Measurements from ENCODE around the gene DCXR. TPM values are rescaled to one million over a fixed set of nuclear protein-coding genes. Genes with fewer than 3 reads are reported as not detected.

DCXR gene
- total and polyA plus RNA-seq, 2 of the 13 experiments (the other 11 are each of a cell fraction or from before 2014, with no cell fraction given) = 287 to 311 TPM

DNA sequence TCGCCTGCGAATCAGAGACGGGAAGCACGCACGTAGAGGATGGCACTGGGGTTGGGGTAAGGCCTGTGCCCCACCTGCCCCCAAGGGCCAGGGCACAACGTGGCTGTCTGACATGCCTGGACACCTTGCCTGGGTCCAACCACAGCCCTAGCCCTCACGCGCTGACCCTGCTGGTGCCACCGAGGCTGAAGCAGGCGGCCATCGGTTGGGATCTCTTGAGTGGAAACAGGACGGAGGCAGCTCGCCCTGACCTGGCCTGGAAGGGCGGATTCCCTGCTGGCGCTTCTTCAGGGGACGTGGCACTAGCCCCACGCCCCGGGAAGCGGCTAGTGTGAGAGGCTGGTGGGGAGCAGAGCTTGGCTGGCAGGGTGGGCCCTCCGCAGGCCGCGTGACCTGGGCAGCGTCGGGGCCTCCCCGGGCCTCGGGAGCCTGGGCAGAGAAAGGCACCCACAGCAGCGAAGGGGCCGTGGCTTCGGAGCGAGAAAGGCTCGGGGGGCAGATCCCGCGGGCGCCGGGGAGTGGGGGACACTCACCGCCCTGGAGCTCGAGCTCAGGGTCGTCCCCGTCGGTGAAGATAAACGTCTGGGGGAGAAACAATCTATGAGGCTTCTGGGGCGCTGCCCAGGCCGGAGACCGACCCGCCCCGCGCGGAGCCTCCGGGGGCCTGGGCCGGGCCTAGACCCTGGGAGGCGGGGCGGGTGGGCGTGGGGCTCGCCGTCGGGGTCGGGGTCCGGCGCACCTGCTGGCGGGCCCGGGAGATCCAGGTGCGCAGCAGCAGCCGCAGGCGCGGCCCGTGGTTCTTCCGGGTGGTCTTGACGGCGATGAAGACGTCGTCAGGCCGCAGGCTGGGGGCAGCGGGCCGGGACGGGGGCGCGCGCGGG, 13.5 kb upstream of the DCXR start:
- Histone ChIP-seq H3K36me3 (replicated peaks in 1 of 2; ENCODE audit: control insufficient read depth in 1 of 2, insufficient read depth in 2 of 2, low read length in 2 of 2) (peaks cover 19 to 48% of the 10 kb centered on the region in 2 experiments), H3K9ac (ENCODE audit: insufficient read depth, low read depth, low read length) (peak overlapping the region; percentile 88), H3K27me3 (ENCODE audit: control insufficient read depth in 1 of 2, insufficient read depth in 2 of 2, low read length in 2 of 2) (no peaks in the 10 kb centered on the region; a peak in 2 of 5 replicates), H3K9me3 (ENCODE audit: low read length) (no peaks in the 10 kb centered on the region), H3K4me3 (replicated peaks in 1 of 3; ENCODE audit: insufficient read depth in 1 of 3, low read depth in 2 of 3, low read length in 3 of 3) (peak overlapping the region; percentile 76 to 99 (median 95)), H4K20me1 (ENCODE audit: insufficient read depth, low read length) (no peaks in the 10 kb centered on the region; the same call in 1 of the 2 replicates), H3K27ac (ENCODE audit: extremely low read length, insufficient read depth, low read length) (peak overlapping the region; percentile 71), H3K4me2 (ENCODE audit: low read depth, low read length) (peak overlapping the region; percentile 100), H2AFZ (ENCODE audit: low read length) (no peak overlapping the region), H3K79me2 (ENCODE audit: insufficient read depth, low read length) (peaks cover 37% of the 10 kb centered on the region), H3K4me1 (ENCODE audit: insufficient read depth, low read length) (peaks cover 42% of the 10 kb centered on the region)
- in situ Hi-C loops (cut with HindIII; ENCODE audit: extremely low pct_ligation_motif_present, low pct_unique_long_range_greater_than_20kb) (no loop called here), intact Hi-C loops (cut with micrococcal nuclease; ENCODE audit: unreplicated experiment) (loop anchor here (1.0 to 5.0 kb wide), 2 partner anchors 14 to 46 kb away; partner anchors contain the start of genes DCXR and FASN)
- BruUV-seq (replicated peaks) = no TSS peak
- 25% methylated on average over 25 of the region's 79 CpGs for WGBS (ENCODE audit: low lambda C conversion rate)
- ATAC-seq (peak; percentile 23), FAIRE-seq (no peak), DNase-seq (ENCODE audit: low spot score) (no peak)
- ChIA-PET CTCF (ENCODE audit: low intra/inter-chr PET ratio, low total read pairs) (interaction anchor here (0.6 kb wide), 1 partner anchor 14 kb away, joined by 3 read pairs; the partner anchor contains the start of gene DCXR), POLR2A (interaction anchor here (1.0 to 3.4 kb wide), 6 partner anchors 7 to 179 kb away, joined by 3 to 33 read pairs (median 4); partner anchors contain the start of genes CENPX, DCXR, DUS1L and LRRC45)
- TF ChIP-seq ZNF30 (CRISPR knock-in tag; IDR thresholded peaks at IDR 0.05) (no peak), ARNT2 (CRISPR knock-in tag; IDR thresholded peaks at IDR 0.05; ENCODE audit: low read depth) (0 out of 2 replicates have a peak, but pooled peaks have one; percentile 63), ZSCAN20 (CRISPR knock-in tag; IDR thresholded peaks at IDR 0.05; ENCODE audit: borderline replicate concordance) (peak; percentile 71; the same call in 1 of the 2 replicates), FOXA1 (IDR thresholded peaks at IDR 0.05) (no peak), FOXA1 (CRISPR knock-in tag; IDR thresholded peaks at IDR 0.05) (no peak), PCBP1 (IDR thresholded peaks at IDR 0.05; ENCODE audit: borderline replicate concordance, low read depth, low read length) (0 out of 2 replicates have a peak, but pooled peaks have one; percentile 24), YEATS2 (CRISPR knock-in tag; IDR thresholded peaks at IDR 0.05; ENCODE audit: borderline replicate concordance) (0 out of 2 replicates have a peak, but pooled peaks have one; percentile 19), MTF2 (CRISPR knock-in tag; IDR thresholded peaks at IDR 0.05; ENCODE audit: borderline replicate concordance) (no peak)
- TF ChIP-seq, protein P1, sequence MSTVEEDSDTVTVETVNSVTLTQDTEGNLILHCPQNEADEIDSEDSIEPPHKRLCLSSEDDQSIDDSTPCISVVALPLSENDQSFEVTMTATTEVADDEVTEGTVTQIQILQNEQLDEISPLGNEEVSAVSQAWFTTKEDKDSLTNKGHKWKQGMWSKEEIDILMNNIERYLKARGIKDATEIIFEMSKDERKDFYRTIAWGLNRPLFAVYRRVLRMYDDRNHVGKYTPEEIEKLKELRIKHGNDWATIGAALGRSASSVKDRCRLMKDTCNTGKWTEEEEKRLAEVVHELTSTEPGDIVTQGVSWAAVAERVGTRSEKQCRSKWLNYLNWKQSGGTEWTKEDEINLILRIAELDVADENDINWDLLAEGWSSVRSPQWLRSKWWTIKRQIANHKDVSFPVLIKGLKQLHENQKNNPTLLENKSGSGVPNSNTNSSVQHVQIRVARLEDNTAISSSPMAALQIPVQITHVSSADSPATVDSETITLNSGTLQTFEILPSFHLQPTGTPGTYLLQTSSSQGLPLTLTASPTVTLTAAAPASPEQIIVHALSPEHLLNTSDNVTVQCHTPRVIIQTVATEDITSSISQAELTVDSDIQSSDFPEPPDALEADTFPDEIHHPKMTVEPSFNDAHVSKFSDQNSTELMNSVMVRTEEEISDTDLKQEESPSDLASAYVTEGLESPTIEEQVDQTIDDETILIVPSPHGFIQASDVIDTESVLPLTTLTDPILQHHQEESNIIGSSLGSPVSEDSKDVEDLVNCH (CRISPR knock-in tag; IDR thresholded peaks at IDR 0.05) = no peak; the same call in 1 of the 2 replicates
- TF ChIP-seq, protein P2, sequence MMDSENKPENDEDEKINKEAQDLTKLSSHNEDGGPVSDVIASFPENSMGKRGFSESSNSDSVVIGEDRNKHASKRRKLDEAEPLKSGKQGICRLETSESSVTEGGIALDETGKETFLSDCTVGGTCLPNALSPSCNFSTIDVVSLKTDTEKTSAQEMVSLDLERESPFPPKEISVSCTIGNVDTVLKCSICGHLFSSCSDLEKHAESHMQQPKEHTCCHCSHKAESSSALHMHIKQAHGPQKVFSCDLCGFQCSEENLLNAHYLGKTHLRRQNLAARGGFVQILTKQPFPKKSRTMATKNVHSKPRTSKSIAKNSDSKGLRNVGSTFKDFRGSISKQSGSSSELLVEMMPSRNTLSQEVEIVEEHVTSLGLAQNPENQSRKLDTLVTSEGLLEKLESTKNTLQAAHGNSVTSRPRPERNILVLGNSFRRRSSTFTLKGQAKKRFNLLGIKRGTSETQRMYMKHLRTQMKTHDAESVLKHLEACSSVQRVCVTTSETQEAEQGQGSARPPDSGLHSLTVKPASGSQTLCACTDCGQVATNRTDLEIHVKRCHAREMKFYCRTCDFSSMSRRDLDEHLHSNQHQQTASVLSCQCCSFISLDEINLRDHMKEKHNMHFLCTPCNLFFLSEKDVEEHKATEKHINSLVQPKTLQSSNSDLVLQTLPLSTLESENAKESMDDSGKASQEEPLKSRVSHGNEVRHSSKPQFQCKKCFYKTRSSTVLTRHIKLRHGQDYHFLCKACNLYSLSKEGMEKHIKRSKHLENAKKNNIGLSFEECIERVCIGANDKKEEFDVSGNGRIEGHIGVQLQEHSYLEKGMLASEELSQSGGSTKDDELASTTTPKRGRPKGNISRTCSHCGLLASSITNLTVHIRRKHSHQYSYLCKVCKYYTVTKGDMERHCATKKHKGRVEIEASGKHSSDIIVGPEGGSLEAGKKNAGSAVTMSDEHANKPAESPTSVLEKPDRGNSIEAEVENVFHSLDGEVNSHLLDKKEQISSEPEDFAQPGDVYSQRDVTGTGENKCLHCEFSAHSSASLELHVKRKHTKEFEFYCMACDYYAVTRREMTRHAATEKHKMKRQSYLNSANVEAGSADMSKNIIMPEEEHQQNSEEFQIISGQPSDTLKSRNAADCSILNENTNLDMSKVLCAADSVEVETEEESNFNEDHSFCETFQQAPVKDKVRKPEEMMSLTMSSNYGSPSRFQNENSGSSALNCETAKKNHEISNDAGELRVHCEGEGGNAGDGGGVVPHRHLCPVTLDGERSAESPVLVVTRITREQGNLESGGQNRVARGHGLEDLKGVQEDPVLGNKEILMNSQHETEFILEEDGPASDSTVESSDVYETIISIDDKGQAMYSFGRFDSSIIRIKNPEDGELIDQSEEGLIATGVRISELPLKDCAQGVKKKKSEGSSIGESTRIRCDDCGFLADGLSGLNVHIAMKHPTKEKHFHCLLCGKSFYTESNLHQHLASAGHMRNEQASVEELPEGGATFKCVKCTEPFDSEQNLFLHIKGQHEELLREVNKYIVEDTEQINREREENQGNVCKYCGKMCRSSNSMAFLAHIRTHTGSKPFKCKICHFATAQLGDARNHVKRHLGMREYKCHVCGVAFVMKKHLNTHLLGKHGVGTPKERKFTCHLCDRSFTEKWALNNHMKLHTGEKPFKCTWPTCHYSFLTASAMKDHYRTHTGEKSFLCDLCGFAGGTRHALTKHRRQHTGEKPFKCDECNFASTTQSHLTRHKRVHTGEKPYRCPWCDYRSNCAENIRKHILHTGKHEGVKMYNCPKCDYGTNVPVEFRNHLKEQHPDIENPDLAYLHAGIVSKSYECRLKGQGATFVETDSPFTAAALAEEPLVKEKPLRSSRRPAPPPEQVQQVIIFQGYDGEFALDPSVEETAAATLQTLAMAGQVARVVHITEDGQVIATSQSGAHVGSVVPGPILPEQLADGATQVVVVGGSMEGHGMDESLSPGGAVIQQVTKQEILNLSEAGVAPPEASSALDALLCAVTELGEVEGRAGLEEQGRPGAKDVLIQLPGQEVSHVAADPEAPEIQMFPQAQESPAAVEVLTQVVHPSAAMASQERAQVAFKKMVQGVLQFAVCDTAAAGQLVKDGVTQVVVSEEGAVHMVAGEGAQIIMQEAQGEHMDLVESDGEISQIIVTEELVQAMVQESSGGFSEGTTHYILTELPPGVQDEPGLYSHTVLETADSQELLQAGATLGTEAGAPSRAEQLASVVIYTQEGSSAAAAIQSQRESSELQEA (CRISPR knock-in tag; IDR thresholded peaks at IDR 0.05; ENCODE audit: not compliant biosample characterization) = no peak
- TF ChIP-seq, protein P3, sequence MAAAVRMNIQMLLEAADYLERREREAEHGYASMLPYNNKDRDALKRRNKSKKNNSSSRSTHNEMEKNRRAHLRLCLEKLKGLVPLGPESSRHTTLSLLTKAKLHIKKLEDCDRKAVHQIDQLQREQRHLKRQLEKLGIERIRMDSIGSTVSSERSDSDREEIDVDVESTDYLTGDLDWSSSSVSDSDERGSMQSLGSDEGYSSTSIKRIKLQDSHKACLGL (CRISPR knock-in tag; IDR thresholded peaks at IDR 0.05) = 0 out of 2 replicates have a peak, but pooled peaks have one; percentile 43
